Neuronal stem cell (in vitro differentiated cells): ENCODE data around the gene P4HA1.
A peak's percentile ranks its signal among the peaks of the same experiment; 100 is the strongest.
"Not testable (repeated sequence)": the region's sequence is repeated elsewhere in the genome, so short reads cannot be mapped to it uniquely, and the experiment has no call there.

Source experiments
- DNase-seq: peaks from one replicate; pipeline ENCODE4 v3.0.0-alpha.2; 2013; ENCODE audit warnings: low spot score
- H2AFZ ChIP-seq: one replicate; pipeline ENCODE4 v1.6.1; 2013; ENCODE audit warnings: mild to moderate bottlenecking, low read length, inconsistent platforms
- H2AK5ac ChIP-seq: 2 replicates; pipeline ENCODE4 v1.6.1; 2013; ENCODE audit warnings: low read depth, mild to moderate bottlenecking, inconsistent platforms, low read length, moderate library complexity, mixed read lengths
- H2BK120ac ChIP-seq: 2 replicates; pipeline ENCODE4 v1.6.1; 2013; ENCODE audit warnings: low read depth, mild to moderate bottlenecking, inconsistent platforms, low read length, moderate library complexity, mixed read lengths
- H2BK12ac ChIP-seq: one replicate; pipeline ENCODE4 v1.6.1; 2013; ENCODE audit warnings: low read length, inconsistent platforms
- H2BK15ac ChIP-seq: 2 replicates; pipeline ENCODE4 v1.6.1; 2013; ENCODE audit warnings: mild to moderate bottlenecking, low read length, inconsistent platforms, mixed read lengths
- H2BK5ac ChIP-seq: one replicate; pipeline ENCODE4 v1.6.1; 2013; ENCODE audit warnings: inconsistent platforms, mild to moderate bottlenecking, low read length, moderate library complexity
- H3K14ac ChIP-seq: one replicate; pipeline ENCODE4 v1.6.1; 2013; ENCODE audit warnings: low read length, inconsistent platforms
- H3K18ac ChIP-seq: 2 replicates; pipeline ENCODE4 v1.6.1; 2013; ENCODE audit warnings: low read length, inconsistent platforms
- H3K23ac ChIP-seq: 2 replicates; pipeline ENCODE4 v1.6.1; 2013; ENCODE audit warnings: low read depth, mild to moderate bottlenecking, mixed read lengths, low read length, inconsistent platforms; ENCODE audit not compliant: poor library complexity
- H3K27ac ChIP-seq: replicated peaks from 3 replicates; pipeline ENCODE4 v1.5.1; 2013; ENCODE audit warnings: low read length, inconsistent platforms
- H3K27me3 ChIP-seq, 3 experiments: 2 replicates each; pipeline ENCODE4 v1.6.1; 2013; ENCODE audit warnings: low read length in 3 of 3, mild to moderate bottlenecking in 2 of 3, inconsistent platforms in 1 of 3, low read depth in 1 of 3, mixed read lengths in 1 of 3, moderate library complexity in 1 of 3; ENCODE audit not compliant: control insufficient read depth in 3 of 3, insufficient read depth in 3 of 3
- H3K36me3 ChIP-seq, 2 donors: replicated peaks in 1 of 2; 2 replicates each; pipeline ENCODE4 v1.6.1; 2013; ENCODE audit warnings: low read length in 2 of 2; ENCODE audit not compliant: control insufficient read depth in 2 of 2, insufficient read depth in 2 of 2
- H3K4ac ChIP-seq: 2 replicates; pipeline ENCODE4 v1.6.1; 2013; ENCODE audit warnings: inconsistent platforms, mild to moderate bottlenecking, low read length, moderate library complexity
- H3K4me1 ChIP-seq, 2 donors: 1 replicate in 1 of 2; 2 replicates in 1 of 2; pipeline ENCODE4 v1.6.1; 2013; ENCODE audit warnings: low read length in 2 of 2, low read depth in 1 of 2; ENCODE audit not compliant: control insufficient read depth in 2 of 2, insufficient read depth in 1 of 2
- H3K4me2 ChIP-seq: one replicate; pipeline ENCODE4 v1.6.1; 2013; ENCODE audit warnings: mild to moderate bottlenecking, low read length, inconsistent platforms; ENCODE audit not compliant: insufficient read depth, poor library complexity, severe bottlenecking
- H3K4me3 ChIP-seq, 2 donors: 2 replicates each; pipeline ENCODE4 v1.5.1; 2013; ENCODE audit warnings: low read length in 2 of 2, mild to moderate bottlenecking in 2 of 2, inconsistent platforms in 1 of 2, moderate library complexity in 1 of 2
- H3K79me1 ChIP-seq: one replicate; pipeline ENCODE4 v1.6.1; 2013; ENCODE audit warnings: low read depth, mild to moderate bottlenecking, inconsistent platforms, low read length, moderate library complexity
- H3K9ac ChIP-seq: one replicate; pipeline ENCODE4 v1.6.1; 2013; ENCODE audit warnings: mild to moderate bottlenecking, low read depth, low read length, inconsistent platforms; ENCODE audit not compliant: poor library complexity
- H3K9me3 ChIP-seq, 2 donors: replicated peaks in 1 of 2; 2 replicates each; pipeline versions ENCODE3 to v1.6.1; 2013; ENCODE audit warnings: low read length in 2 of 2, mild to moderate bottlenecking in 2 of 2, inconsistent platforms in 1 of 2, low read depth in 1 of 2, mixed read lengths in 1 of 2, moderate library complexity in 1 of 2; ENCODE audit not compliant: control insufficient read depth in 2 of 2, insufficient read depth in 1 of 2
- H4K8ac ChIP-seq: one replicate; pipeline ENCODE4 v1.6.1; 2013; ENCODE audit warnings: low read depth, mild to moderate bottlenecking, inconsistent platforms, low read length, moderate library complexity
- H4K91ac ChIP-seq: one replicate; pipeline ENCODE4 v1.6.1; 2013; ENCODE audit warnings: low read length, low read depth, mild to moderate bottlenecking, inconsistent platforms; ENCODE audit not compliant: poor library complexity
- WGBS, 2 donors: extraction: QIAGEN DNeasy Blood & Tissue Kit; methylation state at CpG; one replicate each; pipeline ENCODE4 v1.1.7; 2013; ENCODE audit warnings: missing lambda C conversion rate in 2 of 2, mixed read lengths in 1 of 2; ENCODE audit not compliant: insufficient read length in 2 of 2, insufficient replicate concordance in 1 of 2; ENCODE audit errors: extremely low coverage in 2 of 2; 5-methylcytosine and 5-hydroxymethylcytosine counted together

P4HA1 gene

GRCh38 chr10:72984618-72985017, 112.0 kb downstream of the P4HA1 start:
- H3K27me3 ChIP-seq: not testable (repeated sequence)

GRCh38 chr10:72981882-72982529, 114.7 kb downstream of the P4HA1 start:
- H2BK12ac ChIP-seq: no peak overlapping the region
- no peak overlapping the region for H2BK5ac ChIP-seq
- no peak overlapping the region for H2AK5ac ChIP-seq
- H3K9ac ChIP-seq: peak overlapping the region; percentile 63
- no peak overlapping the region for H3K23ac ChIP-seq
- H3K27me3 ChIP-seq: no peaks in the 10 kb centered on the region
- peaks cover 7 to 22% of the 10 kb centered on the region in 2 donors for H3K9me3 ChIP-seq
- no peak overlapping the region for H3K18ac ChIP-seq
- H3K4ac ChIP-seq: no peak overlapping the region
- no peaks in the 10 kb centered on the region for H3K4me1 ChIP-seq
- no peak overlapping the region for H3K14ac ChIP-seq
- H3K36me3 ChIP-seq: no peaks in the 10 kb centered on the region
- H3K27ac ChIP-seq: no peak overlapping the region
- H4K8ac ChIP-seq: no peak overlapping the region
- H3K4me2 ChIP-seq: no peak overlapping the region
- no peak overlapping the region for H2BK15ac ChIP-seq
- H3K79me1 ChIP-seq: no peaks in the 10 kb centered on the region
- no peak overlapping the region for H3K4me3 ChIP-seq
- no peak for DNase-seq
- WGBS, 2 donors: no CpG with 5 or more reads among the region's 2 CpGs
- H4K91ac ChIP-seq: no peak overlapping the region
- H2AFZ ChIP-seq: no peak overlapping the region
- no peak overlapping the region for H2BK120ac ChIP-seq

More at GRCh38 chr10:72984618-72985017, 112.0 kb downstream of the P4HA1 start:
- no CpG with 5 or more reads among the region's 4 CpGs for WGBS, 2 donors
- H3K4me1 ChIP-seq, H3K4me2 ChIP-seq, H4K91ac ChIP-seq, H3K14ac ChIP-seq, H2BK120ac ChIP-seq, H2BK12ac ChIP-seq, H3K4ac ChIP-seq, H3K9ac ChIP-seq, H3K23ac ChIP-seq, H3K4me3 ChIP-seq, H2AK5ac ChIP-seq, H2AFZ ChIP-seq, H2BK5ac ChIP-seq, H3K36me3 ChIP-seq, H2BK15ac ChIP-seq, DNase-seq, H3K27ac ChIP-seq, H3K79me1 ChIP-seq, H3K18ac ChIP-seq, H4K8ac ChIP-seq: not testable (repeated sequence)
- H3K9me3 ChIP-seq: peaks cover 7 to 14% of the 10 kb centered on the region in 2 donors

GRCh38 chr10:72981028-72981881, 115.4 kb downstream of the P4HA1 start:
- Histone ChIP-seq H3K18ac (peak overlapping the region; percentile 17), H2BK5ac (peak overlapping the region; percentile 39), H2BK120ac (no peak overlapping the region), H3K9me3 (peaks cover 7 to 24% of the 10 kb centered on the region in 2 donors), H2AK5ac (peak overlapping the region; percentile 28), H3K9ac (peak overlapping the region; percentile 63), H2AFZ (no peak overlapping the region), H3K27ac (no peak overlapping the region), H3K4me2 (no peak overlapping the region), H3K79me1 (no peaks in the 10 kb centered on the region), H3K4me1 (no peaks in the 10 kb centered on the region), H2BK15ac (no peak overlapping the region), H3K4me3 (no peak overlapping the region), H3K14ac (peak overlapping the region; percentile 82), H3K23ac (no peak overlapping the region), H3K27me3 (no peaks in the 10 kb centered on the region), H4K8ac (no peak overlapping the region), H2BK12ac (no peak overlapping the region), H3K36me3 (no peaks in the 10 kb centered on the region), H3K4ac (no peak overlapping the region), H4K91ac (no peak overlapping the region)
- no CpG with 5 or more reads among the region's 4 CpGs for WGBS, 2 donors
- no peak for DNase-seq

GRCh38 chr10:72980348-72980747, 116.3 kb downstream of the P4HA1 start:
- no peak overlapping the region for H3K9ac ChIP-seq
- peaks cover 7 to 27% of the 10 kb centered on the region in 2 donors for H3K9me3 ChIP-seq
- H3K36me3 ChIP-seq: no peaks in the 10 kb centered on the region
- no peak overlapping the region for H3K4me2 ChIP-seq
- no peak overlapping the region for H2BK15ac ChIP-seq
- no peak overlapping the region for H2AK5ac ChIP-seq
- H3K79me1 ChIP-seq: no peaks in the 10 kb centered on the region
- DNase-seq: no peak
- no peak overlapping the region for H2BK12ac ChIP-seq
- no peak overlapping the region for H3K23ac ChIP-seq
- H3K27me3 ChIP-seq: no peaks in the 10 kb centered on the region
- H4K91ac ChIP-seq: no peak overlapping the region
- no peak overlapping the region for H4K8ac ChIP-seq
- H2AFZ ChIP-seq: no peak overlapping the region
- no peak overlapping the region for H3K4me3 ChIP-seq
- no peak overlapping the region for H3K18ac ChIP-seq
- H3K14ac ChIP-seq: no peak overlapping the region
- H2BK5ac ChIP-seq: peak overlapping the region; percentile 39
- no peak overlapping the region for H2BK120ac ChIP-seq
- no peak overlapping the region for H3K27ac ChIP-seq
- no peak overlapping the region for H3K4ac ChIP-seq
- no CpG with 5 or more reads among the region's 2 CpGs for WGBS, 2 donors
- no peaks in the 10 kb centered on the region for H3K4me1 ChIP-seq
